ENCODE measurements around the gene NDUFS7.

DNA sequence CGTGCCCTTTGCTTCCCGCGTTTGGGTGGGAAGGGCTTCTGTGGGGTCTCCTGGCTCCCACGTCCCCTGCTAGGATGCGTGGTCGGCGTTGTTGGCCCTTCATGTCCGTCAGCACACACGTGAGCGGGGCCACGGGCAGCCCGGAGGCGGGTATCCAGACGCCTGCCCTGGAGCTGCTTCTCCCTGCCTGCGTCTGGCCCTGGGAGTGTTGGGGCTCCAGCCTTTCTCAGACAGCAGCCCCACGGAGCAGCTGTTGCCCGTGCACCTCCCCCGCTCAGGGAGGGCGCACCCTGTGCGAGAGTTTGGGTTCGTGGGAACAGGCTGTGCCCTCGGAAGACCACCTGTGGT lies 38.2 kb downstream of the NDUFS7 start:
- no peak for TF ChIP-seq YY1 (IDR thresholded peaks at IDR 0.05; ENCODE audit: insufficient read depth, insufficient read length)
- TF ChIP-seq SUZ12 (IDR thresholded peaks at IDR 0.05; ENCODE audit: extremely low read depth, insufficient read depth, insufficient read length): no peak

Data from NT2/D1 (cell line).